Stimulated activated CD8-positive, alpha-beta memory T cell treated with anti-CD3 and anti-CD28 coated beads, Interleukin-4, amount 100 ng/mL, for 48 hours (primary cell): ENCODE measurements around the gene TLCD5.

Experiments used
- DNase-seq: peaks from one replicate; pipeline ENCODE4 v3.0.0-alpha.2; 2020

Gene TLCD5

GRCh38 chr11:120308081-120308480, 17.0 kb upstream of the TLCD5 start:
- DNase-seq, result no peak

GRCh38 chr11:120310870-120311269, 14.2 kb upstream of the TLCD5 start:
- no peak for DNase-seq

GRCh38 chr11:120314861-120315260, 10.2 kb upstream of the TLCD5 start:
- DNase-seq, result no peak

- DNase-seq, result no peak
Measured at GRCh38 chr11:120316880-120317688, 8.0 kb upstream of the TLCD5 start.

GRCh38 chr11:120317689-120318480, 7.2 kb upstream of the TLCD5 start:
- DNase-seq, result no peak

- no peak for DNase-seq
Measured at GRCh38 chr11:120318906-120319305, 6.2 kb upstream of the TLCD5 start.

GRCh38 chr11:120326228-120326627, 1.1 kb downstream of the TLCD5 start:
- DNase-seq, result no peak

- DNase-seq, result no peak
Measured at GRCh38 chr11:120326845-120327281, 1.8 kb downstream of the TLCD5 start.

GRCh38 chr11:120327311-120327710, 2.2 kb downstream of the TLCD5 start:
- DNase-seq, result no peak

GRCh38 chr11:120329556-120329955, 4.5 kb downstream of the TLCD5 start:
- no peak for DNase-seq

GRCh38 chr11:120330045-120330444, 4.9 kb downstream of the TLCD5 start:
- no peak for DNase-seq

GRCh38 chr11:120331301-120331996, 6.3 kb downstream of the TLCD5 start:
- DNase-seq, result no peak

- no peak for DNase-seq
Measured at GRCh38 chr11:120332822-120333716, 8.0 kb downstream of the TLCD5 start.

GRCh38 chr11:120333801-120334200, 8.7 kb downstream of the TLCD5 start:
- no peak for DNase-seq

- no peak for DNase-seq
Measured at GRCh38 chr11:120334332-120334731, 9.2 kb downstream of the TLCD5 start.

- peak; percentile 70 for DNase-seq
Measured at GRCh38 chr11:120334894-120335462, 9.9 kb downstream of the TLCD5 start.

GRCh38 chr11:120335556-120335907, 10.4 kb downstream of the TLCD5 start:
- no peak for DNase-seq

GRCh38 chr11:120335908-120336640, 11.0 kb downstream of the TLCD5 start, which contains the start of gene ARHGEF12:
TSS of gene ARHGEF12 (plus strand) at chr11:120336413. CDS start at chr11:120337244, 831 bp downstream.
- peak; percentile 88 for DNase-seq

GRCh38 chr11:120336641-120337354, 11.7 kb downstream of the TLCD5 start:
- peak; percentile 58 for DNase-seq

GRCh38 chr11:120337355-120338106, 12.4 kb downstream of the TLCD5 start:
- DNase-seq, result no peak
